GM19025 (cell line): ENCODE results near the gene TLK1.
A peak's percentile ranks its signal among the peaks of the same experiment; 100 is the strongest.

Experiments used
- ATAC-seq: cut with Tn5 transposase; IDR thresholded peaks from one replicate; pipeline ENCODE4 v1.9.1; 2021; ENCODE audit warnings: mild to moderate bottlenecking, low read depth, moderate library complexity; ENCODE audit not compliant: unreplicated experiment

Gene TLK1

DNA sequence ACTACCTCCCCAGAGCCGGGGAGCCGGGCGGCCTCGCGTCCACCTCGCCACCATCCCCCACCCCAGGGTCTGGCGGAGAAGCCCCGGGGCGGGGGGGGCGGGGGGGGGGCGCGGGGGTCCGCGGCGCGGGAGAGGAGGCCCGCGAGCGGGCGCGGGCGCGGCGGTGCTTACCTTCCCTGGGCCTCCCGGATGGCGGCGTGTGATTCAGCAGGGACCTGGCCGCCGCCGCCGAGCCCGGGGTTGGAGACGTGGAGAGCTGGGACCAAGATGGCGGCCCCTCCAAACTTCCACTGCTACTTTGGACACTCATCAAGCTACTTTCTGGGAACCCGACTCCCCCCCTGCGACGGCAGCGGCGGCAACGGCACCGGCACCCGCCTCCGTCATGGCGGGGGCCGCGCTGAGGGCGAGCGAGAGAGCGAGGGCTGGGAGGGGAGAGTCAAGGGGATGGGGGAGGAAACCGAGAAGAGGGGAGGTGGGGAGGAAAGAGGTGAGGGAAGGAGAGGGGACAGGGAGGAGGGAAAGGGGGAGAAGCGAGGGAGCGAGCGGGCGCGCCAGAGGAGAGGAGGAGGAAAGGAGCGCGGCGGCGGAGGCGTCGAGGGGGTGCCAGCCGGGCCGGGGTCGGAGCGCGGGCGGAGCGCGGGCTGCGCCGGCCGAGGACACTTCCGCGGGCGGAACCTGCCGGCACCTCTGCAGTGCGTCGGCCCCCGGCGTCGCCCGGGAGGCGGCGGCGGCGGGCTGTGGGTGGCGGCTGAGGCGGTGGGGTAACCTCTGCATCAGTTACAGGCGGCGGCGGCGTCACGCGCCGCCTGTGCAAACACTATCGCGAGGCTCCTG, at the start of gene TLK1:
Gene TLK1 (minus strand): TSS at position 775 of the 837 bp plus-strand sequence. CDS start 465 bp downstream, at position 310.
- peak; percentile 14 for ATAC-seq

DNA sequence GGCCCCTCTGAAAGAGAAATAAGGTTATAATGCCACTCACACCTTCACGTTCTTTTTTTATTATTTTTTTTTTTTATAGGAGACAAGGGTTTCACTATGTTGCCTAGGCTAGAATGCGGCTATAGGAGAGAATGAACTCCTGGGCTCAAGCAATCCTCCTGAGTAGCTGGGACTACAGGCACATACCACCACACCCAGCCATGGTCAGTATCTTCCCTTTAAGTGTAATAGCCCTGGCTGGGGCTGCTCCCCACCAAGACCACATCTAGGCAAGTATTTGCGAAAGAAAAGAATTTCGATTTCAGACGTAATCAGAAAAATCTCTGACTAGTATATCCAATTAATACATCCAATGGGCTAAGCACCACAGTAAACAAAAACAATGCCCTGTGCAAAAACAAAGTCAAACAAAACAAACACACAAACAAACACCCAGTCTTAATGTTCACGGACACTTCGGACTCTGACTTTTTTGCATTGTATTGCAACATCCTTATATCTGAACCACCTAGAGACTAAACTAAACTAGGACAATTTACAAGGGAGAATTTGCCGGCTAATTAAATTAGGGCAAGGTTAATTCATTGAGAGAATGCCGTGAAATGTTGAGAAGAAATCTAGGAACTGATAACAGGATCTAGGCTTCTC, 49.6 kb upstream of the TLK1 start:
- no peak for ATAC-seq

DNA sequence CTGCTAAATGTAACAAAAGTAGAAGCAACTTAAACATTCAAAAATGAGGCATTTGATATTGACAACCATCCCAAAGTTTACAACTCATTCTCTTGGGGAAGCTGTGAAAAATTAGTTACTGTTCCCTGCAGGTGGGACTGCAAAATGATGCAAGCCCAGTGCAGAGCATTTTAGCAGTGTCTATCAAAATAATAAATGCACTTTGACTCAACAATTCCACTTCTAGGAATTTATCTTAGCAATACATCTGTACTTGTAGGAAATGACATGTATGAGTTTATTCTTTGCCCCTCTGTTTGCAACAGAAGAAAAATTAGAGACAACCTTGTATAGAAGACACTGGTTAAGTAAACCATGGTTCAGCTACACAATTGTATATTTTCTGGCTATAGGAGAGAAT, 48.0 kb upstream of the TLK1 start:
- no peak for ATAC-seq

DNA sequence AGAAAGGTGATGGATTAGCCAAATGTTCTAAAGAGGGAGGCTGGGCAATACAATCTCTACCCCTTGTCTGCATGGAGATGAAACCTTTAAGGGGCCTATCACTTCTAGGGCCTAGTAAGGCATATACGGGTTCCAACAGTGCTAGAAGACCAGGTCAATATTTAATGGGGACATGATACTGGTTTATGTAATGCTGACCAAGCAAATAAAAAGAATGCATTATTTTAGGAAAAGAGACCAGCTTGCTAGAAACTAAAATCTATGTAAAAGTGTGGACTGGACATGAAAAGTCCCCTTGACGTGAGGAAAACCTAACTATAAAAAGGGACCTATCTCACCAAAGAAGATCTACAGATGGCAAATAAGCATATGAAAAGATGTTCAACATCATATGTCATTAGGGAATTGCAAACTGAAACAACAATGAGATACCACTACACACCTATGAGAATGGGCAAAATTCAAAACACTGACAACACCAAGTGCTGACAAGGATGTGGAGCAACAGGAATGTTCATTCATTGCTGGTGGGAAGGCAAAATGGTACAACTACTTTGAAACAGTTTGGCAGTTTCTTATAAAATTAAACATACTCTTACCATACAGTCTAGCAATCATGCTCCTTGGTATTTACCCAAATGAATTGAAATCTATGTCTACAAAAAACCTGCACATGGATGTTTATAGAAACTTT, 45.9 kb upstream of the TLK1 start:
- ATAC-seq, result no peak

DNA sequence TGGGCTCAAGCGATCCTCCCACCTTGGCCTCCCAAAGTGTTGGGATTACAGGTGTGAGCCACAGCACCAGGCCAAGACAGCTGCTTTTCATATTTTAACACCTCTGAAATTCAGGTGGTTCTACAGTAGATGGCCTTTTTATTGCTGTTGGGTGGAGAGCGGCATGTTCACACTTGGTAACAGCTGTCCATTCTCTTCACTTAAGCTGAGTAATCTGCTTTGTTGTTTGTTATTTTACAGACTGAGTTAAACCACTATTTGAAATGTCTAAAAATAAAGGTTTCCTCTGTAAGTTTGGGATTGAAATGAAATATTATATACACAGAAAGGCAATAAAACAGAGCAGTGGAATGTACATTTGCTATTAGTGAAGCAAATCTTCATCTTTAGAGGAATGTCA, 44.9 kb upstream of the TLK1 start:
- ATAC-seq, result no peak

DNA sequence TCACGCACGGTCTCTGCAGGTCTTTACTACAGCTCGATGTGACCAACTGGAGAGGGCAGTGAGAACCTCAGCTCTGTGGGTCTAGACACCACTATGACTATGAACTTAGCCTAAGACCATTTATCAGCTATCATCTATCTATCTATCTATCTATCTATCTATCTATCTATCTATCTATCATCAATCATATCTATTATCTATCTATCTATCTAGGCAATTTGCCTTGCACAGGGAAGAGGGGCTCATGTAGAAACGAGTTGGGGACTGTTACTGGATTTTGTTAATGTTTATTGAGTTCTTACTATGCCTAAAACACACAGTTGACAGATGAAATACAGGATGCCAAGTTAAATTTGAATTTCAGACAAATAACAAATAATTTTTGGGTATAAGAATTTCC, 41.1 kb upstream of the TLK1 start:
- no peak for ATAC-seq

DNA sequence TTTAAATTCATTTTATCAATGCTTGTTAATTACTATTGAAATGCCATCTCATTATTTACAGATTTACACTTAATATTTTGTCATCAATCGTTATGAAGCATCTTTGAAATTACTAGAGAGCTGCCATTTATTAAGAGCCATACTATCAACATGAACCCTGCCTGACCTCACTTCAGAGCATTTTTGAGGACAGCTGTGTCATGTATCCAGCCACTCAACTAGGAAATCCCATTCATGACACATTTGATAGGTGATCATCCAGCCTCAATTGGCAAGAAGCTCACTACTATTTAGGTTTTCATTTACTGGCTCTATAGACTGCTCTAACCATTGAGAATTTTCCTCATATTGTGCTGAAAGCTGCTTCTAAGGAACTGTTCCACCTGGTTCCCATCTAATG, 40.6 kb upstream of the TLK1 start:
- ATAC-seq, result no peak

DNA sequence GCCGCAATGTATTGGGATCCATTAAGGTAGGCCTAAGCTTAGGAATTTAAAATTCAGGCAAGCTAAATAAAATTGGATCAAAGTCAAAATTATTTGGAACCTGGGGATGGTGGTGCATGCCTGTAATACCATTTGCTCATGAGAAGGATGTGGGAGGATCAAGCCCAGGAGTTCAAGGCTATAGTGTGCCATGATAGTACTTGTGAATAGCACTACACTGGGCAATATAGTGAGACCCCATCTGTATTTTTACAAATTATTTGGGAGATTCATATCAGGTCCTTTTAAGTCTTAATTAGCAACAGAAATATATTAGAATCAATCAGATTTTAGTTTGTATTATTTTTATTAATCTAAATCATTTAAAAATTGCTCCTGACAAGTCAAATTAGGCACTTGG, 39.8 kb upstream of the TLK1 start:
- ATAC-seq, result no peak

DNA sequence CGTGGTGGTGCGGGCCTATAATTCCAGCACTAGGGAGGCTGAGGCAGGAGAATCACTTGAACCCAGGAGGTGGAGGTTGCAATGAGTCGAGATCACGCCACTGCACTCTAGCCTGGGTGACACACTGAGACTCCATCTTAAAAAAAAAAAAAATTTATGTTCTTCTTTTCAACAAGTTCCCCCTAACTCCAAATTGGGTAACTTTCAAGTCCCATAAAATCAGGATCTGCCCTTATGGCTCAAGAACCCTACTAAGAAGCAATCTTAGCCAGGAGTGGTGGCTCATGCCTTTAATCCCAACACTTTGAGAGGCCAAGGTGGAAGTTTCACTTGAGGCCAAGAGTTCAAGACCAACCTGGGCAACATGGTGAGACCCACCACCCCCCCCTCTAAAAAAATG, 30.3 kb upstream of the TLK1 start:
- ATAC-seq, result no peak

DNA sequence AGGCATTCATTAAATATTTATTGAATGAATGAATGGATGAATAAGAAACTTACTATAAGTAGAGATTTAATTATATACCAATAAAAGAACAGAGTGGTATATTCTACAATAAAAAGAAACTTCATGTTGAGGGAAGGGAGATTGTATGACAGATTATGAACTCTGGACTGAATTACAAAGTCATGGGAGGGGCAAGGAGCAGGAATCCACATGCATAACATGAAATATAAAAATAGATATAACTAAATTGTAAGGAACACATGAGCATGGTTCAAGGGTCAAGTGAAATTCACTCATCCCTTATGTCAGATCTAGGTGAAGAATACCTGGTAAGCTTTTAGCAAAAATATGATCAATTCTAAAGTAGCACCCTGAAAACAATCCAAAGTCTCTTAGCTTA, 27.1 kb upstream of the TLK1 start:
- no peak for ATAC-seq

DNA sequence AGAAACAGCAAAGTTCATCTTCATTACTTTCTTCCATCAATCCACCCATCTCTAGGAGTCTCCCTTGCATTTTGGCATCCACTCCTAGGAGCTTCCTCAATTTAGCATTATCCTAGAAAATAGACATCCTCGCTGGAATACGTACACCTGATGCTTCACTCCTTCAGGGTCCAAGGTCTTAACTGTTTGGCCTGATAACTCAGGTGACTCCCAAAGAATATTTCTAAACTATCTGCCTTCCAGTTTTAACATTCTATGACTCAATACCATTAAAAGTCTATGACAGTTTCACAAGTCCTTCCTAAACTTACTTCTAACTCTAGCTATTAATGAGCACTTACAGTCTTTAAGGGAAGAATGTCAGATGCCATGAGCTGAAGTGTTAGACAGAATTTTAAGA, 26.5 kb upstream of the TLK1 start:
- no peak for ATAC-seq

DNA sequence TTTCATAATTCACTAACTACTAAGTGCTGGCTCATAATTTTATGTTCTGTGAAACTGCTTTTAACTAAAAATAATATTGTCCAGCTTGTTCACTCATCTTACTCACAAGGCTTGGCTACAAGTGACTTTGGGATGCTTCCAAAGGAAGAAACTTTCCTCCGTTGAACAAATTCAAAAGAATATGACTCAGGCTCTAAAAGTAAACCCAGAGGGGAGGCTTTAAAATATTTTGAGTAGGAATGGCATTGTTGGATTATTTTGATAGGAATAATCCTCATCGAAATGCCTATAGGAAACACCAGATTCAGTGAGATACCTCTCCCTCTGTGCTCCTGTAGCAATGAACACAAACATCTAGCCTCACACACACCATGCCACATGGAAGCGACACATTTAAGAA, 25.2 kb upstream of the TLK1 start:
- no peak for ATAC-seq

DNA sequence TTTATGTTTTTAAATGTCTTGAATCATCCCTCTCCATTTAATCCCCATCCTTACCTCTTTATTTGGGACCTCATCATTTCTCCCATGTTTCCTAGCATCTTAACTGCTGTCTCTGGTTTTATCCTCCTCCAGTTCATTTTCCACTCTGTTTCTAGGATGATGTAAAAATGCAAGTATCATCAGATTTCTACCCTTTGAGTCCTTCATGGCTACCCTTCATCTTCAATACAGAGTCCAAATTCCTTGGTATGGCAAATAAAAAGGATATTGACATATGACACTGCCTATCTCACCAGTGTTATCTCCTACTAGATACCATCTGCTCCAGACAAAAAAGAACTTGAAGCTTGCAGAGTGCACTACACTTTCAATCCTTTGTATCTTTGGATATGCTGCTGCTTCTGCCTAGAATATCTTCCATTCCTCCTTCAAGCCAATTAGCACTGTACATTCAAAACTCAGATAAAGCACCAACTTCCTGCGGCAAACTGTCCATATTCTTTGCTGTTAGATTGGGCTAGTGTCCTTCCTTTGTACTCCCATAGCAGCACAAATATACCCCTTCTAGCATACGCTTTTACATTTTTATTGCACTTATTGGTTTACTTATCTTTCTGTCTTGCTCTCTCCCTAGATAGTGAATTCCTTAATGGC, 24.6 kb upstream of the TLK1 start:
- ATAC-seq, result no peak

DNA sequence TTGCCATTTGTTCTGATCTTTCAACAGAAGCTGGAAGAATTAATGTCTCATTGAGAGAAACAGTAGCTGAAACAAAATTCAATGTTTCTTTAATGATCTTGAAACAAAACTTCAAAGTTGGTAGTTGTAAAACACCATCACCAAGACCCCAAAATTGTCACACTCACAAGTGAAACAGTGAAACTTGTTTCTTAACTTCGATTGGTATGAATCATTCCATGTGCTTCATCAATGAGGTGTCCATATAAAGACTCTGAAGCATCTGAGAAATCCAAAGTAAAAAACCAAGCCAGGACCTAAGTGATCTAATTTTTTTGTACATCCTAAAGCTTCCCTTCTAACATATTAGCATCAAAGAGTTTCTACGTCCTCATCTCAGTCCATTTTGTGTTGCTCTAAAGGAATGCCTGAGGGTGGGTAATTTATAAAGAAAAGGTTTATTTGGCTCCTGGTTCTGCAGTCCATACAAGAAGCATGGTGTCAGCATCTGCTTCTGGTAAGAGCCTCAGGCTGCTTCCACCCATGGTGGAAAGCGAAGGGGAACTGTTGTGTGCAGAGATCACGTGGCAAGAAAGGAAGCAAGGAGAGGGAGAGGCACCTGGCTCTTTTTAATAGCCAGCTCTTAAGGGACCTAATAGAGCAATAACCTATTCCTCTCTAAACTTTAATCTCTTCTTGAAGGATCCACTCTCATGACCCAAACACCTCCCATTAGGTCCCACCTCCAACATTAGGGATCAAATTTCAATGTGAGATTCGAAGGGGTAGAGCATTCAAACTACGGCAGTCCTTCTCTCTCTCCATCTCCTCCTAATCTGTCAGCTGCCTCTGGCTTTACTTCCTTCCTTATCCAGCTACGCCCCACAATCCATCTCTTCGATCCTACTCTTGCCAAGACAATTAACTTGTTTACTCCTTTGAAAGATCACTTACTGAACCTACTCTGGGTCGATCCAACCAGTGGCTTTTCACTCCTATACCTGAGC, 20.7 kb upstream of the TLK1 start:
- ATAC-seq, result no peak

DNA sequence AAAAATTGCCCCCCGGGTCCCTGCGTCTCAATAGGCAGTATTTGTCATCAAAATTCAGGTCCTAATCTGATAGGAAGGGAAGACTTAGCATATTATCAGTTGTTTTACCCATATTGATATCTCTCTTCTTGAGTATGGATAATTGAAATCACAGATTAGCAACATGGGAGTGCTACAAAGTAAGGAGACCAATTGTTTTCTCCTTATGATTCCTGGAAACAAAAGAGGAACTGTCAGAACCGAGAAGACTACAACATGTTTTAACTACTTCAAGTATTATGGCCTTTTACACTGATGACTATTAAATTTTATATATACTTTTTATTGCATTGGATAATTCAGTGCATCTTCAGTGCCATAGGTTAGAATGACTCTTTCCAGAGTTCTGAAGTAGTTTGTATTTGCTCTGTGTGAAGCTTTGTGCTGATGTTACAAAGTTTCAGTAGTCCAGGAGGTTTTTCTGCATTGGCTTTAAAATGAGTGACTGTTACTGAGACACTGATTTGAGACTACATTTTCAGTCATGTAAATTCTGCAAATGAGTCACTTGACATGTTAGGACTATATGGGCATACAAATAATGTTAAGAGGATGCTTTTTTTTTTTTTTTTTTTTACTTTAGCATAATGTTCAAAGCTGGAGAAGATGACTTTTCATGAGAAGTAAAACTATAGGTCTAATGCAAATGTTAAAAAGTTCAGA, 19.7 kb upstream of the TLK1 start:
- ATAC-seq, result no peak

DNA sequence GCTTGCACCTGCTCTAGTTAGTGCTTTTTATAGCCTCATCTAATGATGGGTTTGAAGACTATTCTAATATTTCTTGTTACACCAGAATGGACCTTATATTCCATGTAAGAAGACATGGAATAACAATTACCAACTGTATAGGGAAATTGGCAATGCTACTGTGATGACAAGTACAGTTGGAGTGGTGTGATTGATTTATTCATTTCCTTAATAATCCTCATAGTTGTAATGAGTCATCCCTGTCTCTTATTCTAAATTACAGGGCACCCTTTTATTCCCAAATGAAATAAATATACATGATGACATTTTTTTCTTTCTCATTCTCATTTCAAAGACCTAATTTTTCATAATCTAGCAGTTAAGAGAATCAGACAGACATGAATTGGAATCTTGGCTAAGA, 18.3 kb upstream of the TLK1 start:
- no peak for ATAC-seq

DNA sequence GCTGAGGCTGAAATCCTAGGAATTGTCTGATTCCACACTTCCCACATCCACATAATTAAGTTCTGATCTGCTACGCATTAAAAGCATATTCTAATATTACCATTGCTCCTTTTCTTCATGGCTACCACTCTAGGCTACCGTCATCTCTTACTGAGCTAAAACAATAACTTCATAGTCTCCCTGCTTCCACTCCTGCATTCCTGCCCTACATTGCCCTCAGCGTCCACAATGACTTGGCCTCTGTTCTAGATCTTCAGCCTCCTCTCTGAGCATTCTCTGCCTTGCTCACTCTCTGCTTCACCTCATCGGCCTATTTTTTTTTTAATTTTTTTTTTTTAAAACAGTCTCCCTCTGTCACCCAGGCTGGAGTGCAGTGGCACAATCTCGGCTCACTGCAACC, 15.8 kb upstream of the TLK1 start:
- ATAC-seq, result no peak

DNA sequence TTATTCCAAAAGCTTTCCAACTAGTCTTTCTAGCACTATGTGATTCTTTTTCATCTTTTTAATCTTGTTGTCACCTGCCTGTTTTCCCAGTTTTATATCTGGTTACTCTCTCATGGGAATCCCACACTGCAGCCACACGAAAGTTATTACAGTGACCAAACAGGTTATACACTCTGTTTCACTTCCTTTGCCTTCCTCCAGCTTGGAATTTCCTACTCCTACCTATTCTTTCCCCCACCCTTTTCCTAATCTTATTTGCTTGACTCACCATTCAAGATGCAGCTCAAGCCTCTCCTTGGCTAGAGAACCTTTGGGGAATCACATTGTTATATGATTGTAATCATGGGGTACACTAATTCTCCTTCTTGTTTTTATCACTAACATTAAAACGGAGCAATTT, 13.4 kb upstream of the TLK1 start:
- ATAC-seq, result no peak

DNA sequence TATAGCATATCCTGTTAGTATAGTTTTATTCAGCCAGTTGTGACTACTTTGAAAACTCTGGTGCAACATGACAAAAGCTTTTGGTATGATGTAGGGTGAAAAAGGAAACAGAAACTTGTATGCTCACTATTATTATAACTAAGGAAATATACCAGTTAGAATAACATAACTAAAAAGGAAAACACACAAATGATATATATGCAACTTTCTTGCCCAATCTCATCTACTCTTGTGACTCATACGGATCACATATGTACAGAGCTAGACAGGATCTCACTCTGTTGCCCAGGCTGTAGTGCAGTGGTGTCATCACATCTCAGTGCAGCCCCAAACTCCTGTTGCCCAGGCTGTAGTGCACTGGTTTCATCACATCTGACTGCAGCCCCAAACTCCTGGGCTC, 12.4 kb upstream of the TLK1 start:
- ATAC-seq, result no peak
